ENCODE measurements around the gene SLC9A5. TPM values are rescaled to one million over a fixed set of nuclear protein-coding genes. Genes with fewer than 3 reads are reported as not detected.
A peak's percentile ranks its signal among the peaks of the same experiment; 100 is the strongest.

SLC9A5 gene
- total RNA-seq, 1 experiment from 2014 or later = 5.2 TPM

DNA sequence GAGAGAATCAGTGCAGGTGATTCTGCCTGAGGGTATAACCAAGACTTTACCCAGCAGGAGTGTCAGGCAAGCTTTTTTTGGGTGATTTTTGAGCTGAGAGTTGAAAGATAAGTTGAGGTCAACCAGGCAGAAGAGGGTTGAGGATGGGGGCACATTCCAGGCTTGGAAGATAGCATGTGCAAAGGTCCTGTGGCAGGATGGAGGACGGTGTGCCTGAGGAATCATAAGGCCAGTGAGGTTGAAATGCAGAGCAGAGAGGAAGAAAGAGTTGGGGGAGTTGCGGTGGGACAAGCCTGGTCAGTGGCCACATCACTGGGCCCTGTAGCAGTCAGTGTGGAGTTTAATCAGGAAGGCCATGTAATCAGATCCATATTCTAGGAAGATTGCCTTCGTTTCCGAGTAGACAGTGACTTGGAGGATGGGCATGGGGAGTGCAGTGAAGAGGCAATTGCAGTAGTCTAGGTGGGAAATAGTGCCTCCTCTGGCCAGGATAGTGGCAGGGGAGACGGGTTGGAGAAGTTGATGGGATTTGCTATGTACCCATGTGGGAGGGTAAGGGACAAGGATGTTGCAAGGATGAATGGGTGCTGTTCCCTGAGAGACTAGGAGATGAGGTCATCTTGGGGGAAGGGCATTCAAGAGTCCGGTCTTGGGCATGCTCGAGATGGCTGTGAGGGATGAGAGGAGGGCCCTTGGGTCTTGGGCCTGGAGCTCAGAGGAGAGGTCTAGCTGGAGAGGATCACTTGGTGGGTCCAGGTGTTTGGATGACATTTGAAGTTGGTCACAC lies 34.5 kb downstream of the SLC9A5 start:
- Histone ChIP-seq H3K27ac (no peak overlapping the region), H3K9me3 (ENCODE audit: insufficient read depth, low read depth) (no peaks in the 10 kb centered on the region), H3K27me3 (ENCODE audit: insufficient read depth, low read depth) (no peaks in the 10 kb centered on the region), H3K36me3 (ENCODE audit: low read depth) (no peaks in the 10 kb centered on the region), H3F3A (ENCODE audit: insufficient read depth, low read depth) (peaks cover 12% of the 10 kb centered on the region; the same call in 1 of the 2 replicates), H3K79me2 (ENCODE audit: low read depth) (peaks cover 7% of the 10 kb centered on the region; the same call in 1 of the 2 replicates), H3K4me3 (no peak overlapping the region), H3K4me1 (replicated peaks; ENCODE audit: insufficient read depth) (peaks cover 9% of the 10 kb centered on the region), H3K4me2 (no peak overlapping the region), H3K9me2 (ENCODE audit: insufficient read depth) (no peaks in the 10 kb centered on the region), H4K20me1 (ENCODE audit: insufficient read depth) (no peaks in the 10 kb centered on the region), H2AFZ (no peak overlapping the region)
- TF ChIP-seq, protein P1, sequence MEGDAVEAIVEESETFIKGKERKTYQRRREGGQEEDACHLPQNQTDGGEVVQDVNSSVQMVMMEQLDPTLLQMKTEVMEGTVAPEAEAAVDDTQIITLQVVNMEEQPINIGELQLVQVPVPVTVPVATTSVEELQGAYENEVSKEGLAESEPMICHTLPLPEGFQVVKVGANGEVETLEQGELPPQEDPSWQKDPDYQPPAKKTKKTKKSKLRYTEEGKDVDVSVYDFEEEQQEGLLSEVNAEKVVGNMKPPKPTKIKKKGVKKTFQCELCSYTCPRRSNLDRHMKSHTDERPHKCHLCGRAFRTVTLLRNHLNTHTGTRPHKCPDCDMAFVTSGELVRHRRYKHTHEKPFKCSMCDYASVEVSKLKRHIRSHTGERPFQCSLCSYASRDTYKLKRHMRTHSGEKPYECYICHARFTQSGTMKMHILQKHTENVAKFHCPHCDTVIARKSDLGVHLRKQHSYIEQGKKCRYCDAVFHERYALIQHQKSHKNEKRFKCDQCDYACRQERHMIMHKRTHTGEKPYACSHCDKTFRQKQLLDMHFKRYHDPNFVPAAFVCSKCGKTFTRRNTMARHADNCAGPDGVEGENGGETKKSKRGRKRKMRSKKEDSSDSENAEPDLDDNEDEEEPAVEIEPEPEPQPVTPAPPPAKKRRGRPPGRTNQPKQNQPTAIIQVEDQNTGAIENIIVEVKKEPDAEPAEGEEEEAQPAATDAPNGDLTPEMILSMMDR (conservative IDR thresholded peaks at IDR 0.05) = no peak
- TF ChIP-seq EZH2 (IDR thresholded peaks at IDR 0.05; ENCODE audit: low read depth) = no peak
- CTCF ChIA-PET = no interaction called here
- intact Hi-C loops (cut with micrococcal nuclease; ENCODE audit: unreplicated experiment) = no loop called here
- BruUV-seq (replicated peaks) = no TSS peak
- no peak for DNase-seq
- POLR2A ChIA-PET (ENCODE audit: unreplicated experiment) = no interaction called here

DNA sequence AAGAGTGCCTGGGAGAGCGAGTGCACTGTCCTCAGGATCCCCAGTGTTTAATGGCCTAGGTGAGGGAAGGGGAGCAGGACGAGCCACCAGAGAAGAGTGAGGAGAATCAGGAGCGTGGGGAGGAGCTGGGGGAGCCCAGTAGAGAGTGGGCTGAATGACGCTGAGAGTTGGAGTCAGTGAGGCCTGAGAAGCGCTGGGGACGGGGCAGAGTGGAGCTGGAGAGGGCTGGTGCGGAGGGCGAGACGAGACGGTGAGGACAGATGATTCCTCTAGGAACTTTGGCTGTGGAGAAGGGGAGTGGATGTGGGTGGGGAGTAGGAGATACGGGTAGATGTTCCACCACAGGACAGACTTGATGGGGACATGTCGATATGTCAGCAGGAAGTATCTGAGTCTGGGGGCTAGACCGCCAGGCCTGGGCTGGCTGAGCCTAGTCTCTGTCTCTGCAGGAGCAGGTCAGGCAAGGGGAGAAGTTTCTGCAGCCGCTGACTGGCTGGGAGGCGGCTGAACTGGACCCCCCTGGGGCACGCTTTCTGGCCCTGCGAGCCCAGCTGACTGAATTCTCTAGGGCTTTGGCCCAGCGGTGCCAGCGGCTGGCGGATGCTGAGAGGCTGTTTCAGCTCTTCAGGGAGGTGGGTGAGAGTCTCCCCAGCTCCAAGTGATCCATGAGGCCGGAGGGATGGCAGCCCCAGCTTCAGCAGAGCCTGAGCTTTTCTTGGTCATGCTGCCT lies 35.2 kb downstream of the SLC9A5 start:
- CTCF ChIA-PET = interaction anchor here (0.6 to 2.2 kb wide), 6 partner anchors 23 to 266 kb away, joined by 4 to 16 read pairs (median 5); partner anchors contain the start of gene HSD11B2
- DNase-seq = no peak
- no peak overlapping the region for H3K27ac ChIP-seq
- H3K9me3 ChIP-seq (ENCODE audit: insufficient read depth, low read depth) = no peaks in the 10 kb centered on the region
- intact Hi-C loops (cut with micrococcal nuclease; ENCODE audit: unreplicated experiment) = no loop called here
- peaks cover 12% of the 10 kb centered on the region; the same call in 1 of the 2 replicates for H3F3A ChIP-seq (ENCODE audit: insufficient read depth, low read depth)
- H3K4me2 ChIP-seq = 0 out of 2 replicates have a peak overlapping the region, but pooled peaks have one; percentile 17
- H2AFZ ChIP-seq = no peak overlapping the region
- no peaks in the 10 kb centered on the region for H3K9me2 ChIP-seq (ENCODE audit: insufficient read depth)
- H3K79me2 ChIP-seq (ENCODE audit: low read depth) = no peaks in the 10 kb centered on the region
- no peaks in the 10 kb centered on the region for H4K20me1 ChIP-seq (ENCODE audit: insufficient read depth)
- H3K4me3 ChIP-seq = no peak overlapping the region
- no peaks in the 10 kb centered on the region for H3K36me3 ChIP-seq (ENCODE audit: low read depth)
- no peaks in the 10 kb centered on the region for H3K27me3 ChIP-seq (ENCODE audit: insufficient read depth, low read depth)
- BruUV-seq (replicated peaks) = no TSS peak
- H3K4me1 ChIP-seq (replicated peaks; ENCODE audit: insufficient read depth) = peaks cover 7% of the 10 kb centered on the region; the same call in 1 of the 2 replicates
- POLR2A ChIA-PET (ENCODE audit: unreplicated experiment) = interaction anchor here (0.5 to 0.7 kb wide), 3 partner anchors 76 to 202 kb away, joined by 3 read pairs; partner anchors contain the start of gene ZDHHC1
- TF ChIP-seq EZH2 (IDR thresholded peaks at IDR 0.05; ENCODE audit: low read depth) = no peak
- TF ChIP-seq, protein P1 (conservative IDR thresholded peaks at IDR 0.05) = no peak
